ENCODE measurements around the gene WARS2. TPM values are rescaled to one million over a fixed set of nuclear protein-coding genes. Genes with fewer than 3 reads are reported as not detected.

WARS2 gene
- total RNA-seq, 1 donor from 2014 or later, result 7.9 TPM

GRCh38 chr1:119015547-119015946 lies 124.9 kb downstream of the WARS2 start:
- no peak for TF ChIP-seq CTCF (IDR thresholded peaks at IDR 0.05; ENCODE audit: partially characterized antibody, unreplicated experiment)
- no peak for DNase-seq
- Mint-ChIP-seq H3K27ac (ENCODE audit: unreplicated experiment) (no peak overlapping the region), H3K4me1 (ENCODE audit: low read depth, unreplicated experiment) (no peaks in the 10 kb centered on the region), H3K27me3 (ENCODE audit: unreplicated experiment) (peaks cover 4% of the 10 kb centered on the region), H3K9me3 (ENCODE audit: unreplicated experiment) (no peaks in the 10 kb centered on the region), H3K36me3 (ENCODE audit: unreplicated experiment) (peaks cover 11% of the 10 kb centered on the region), H3K4me3 (ENCODE audit: unreplicated experiment) (no peak overlapping the region)

- no peak for DNase-seq
- Mint-ChIP-seq H3K4me1 (ENCODE audit: low read depth, unreplicated experiment) (no peaks in the 10 kb centered on the region), H3K9me3 (ENCODE audit: unreplicated experiment) (peaks cover 4% of the 10 kb centered on the region), H3K27ac (ENCODE audit: unreplicated experiment) (no peak overlapping the region), H3K36me3 (ENCODE audit: unreplicated experiment) (no peaks in the 10 kb centered on the region), H3K4me3 (ENCODE audit: unreplicated experiment) (no peak overlapping the region), H3K27me3 (ENCODE audit: unreplicated experiment) (peaks cover 12% of the 10 kb centered on the region)
- no peak for TF ChIP-seq CTCF (IDR thresholded peaks at IDR 0.05; ENCODE audit: partially characterized antibody, unreplicated experiment)
Measured at GRCh38 chr1:119012383-119012782, 128.1 kb downstream of the WARS2 start.

DNA sequence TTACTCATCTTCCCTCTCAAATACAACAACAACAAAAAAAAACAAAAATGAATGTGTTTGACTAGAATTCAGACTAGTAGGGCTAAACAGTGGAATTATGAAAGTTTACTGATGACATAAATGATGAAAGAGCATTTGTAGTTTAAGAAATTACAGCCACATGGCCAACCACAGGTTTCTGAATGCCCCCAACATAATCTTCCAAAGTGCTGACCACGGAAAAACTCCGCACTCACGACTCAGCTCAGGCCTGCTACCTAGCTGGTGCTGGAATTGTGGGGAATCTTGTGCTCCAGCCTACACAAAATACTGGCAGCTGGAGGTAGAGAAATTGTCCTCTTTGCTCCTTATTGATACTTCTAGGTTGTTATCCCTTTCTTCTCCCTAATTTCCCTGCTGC lies 128.7 kb downstream of the WARS2 start:
- no peaks in the 10 kb centered on the region for H3K4me1 Mint-ChIP-seq (ENCODE audit: low read depth, unreplicated experiment)
- no peaks in the 10 kb centered on the region for H3K36me3 Mint-ChIP-seq (ENCODE audit: unreplicated experiment)
- no peak overlapping the region for H3K27ac Mint-ChIP-seq (ENCODE audit: unreplicated experiment)
- H3K4me3 Mint-ChIP-seq (ENCODE audit: unreplicated experiment), result no peak overlapping the region
- peaks cover 12% of the 10 kb centered on the region for H3K27me3 Mint-ChIP-seq (ENCODE audit: unreplicated experiment)
- no peak for TF ChIP-seq CTCF (IDR thresholded peaks at IDR 0.05; ENCODE audit: partially characterized antibody, unreplicated experiment)
- DNase-seq, result no peak
- H3K9me3 Mint-ChIP-seq (ENCODE audit: unreplicated experiment), result peaks cover 4% of the 10 kb centered on the region

GRCh38 chr1:119011116-119011515 lies 129.3 kb downstream of the WARS2 start:
- peaks cover 8% of the 10 kb centered on the region for H3K9me3 Mint-ChIP-seq (ENCODE audit: unreplicated experiment)
- no peak overlapping the region for H3K4me3 Mint-ChIP-seq (ENCODE audit: unreplicated experiment)
- no peaks in the 10 kb centered on the region for H3K4me1 Mint-ChIP-seq (ENCODE audit: low read depth, unreplicated experiment)
- no peak for DNase-seq
- H3K27me3 Mint-ChIP-seq (ENCODE audit: unreplicated experiment), result peaks cover 14% of the 10 kb centered on the region
- TF ChIP-seq CTCF (IDR thresholded peaks at IDR 0.05; ENCODE audit: partially characterized antibody, unreplicated experiment), result no peak
- H3K27ac Mint-ChIP-seq (ENCODE audit: unreplicated experiment), result no peak overlapping the region
- no peaks in the 10 kb centered on the region for H3K36me3 Mint-ChIP-seq (ENCODE audit: unreplicated experiment)

GRCh38 chr1:119010201-119010600 lies 130.3 kb downstream of the WARS2 start:
- H3K9me3 Mint-ChIP-seq (ENCODE audit: unreplicated experiment), result peaks cover 8% of the 10 kb centered on the region
- no peaks in the 10 kb centered on the region for H3K4me1 Mint-ChIP-seq (ENCODE audit: low read depth, unreplicated experiment)
- H3K4me3 Mint-ChIP-seq (ENCODE audit: unreplicated experiment), result no peak overlapping the region
- H3K27me3 Mint-ChIP-seq (ENCODE audit: unreplicated experiment), result peaks cover 14% of the 10 kb centered on the region
- DNase-seq, result no peak
- H3K27ac Mint-ChIP-seq (ENCODE audit: unreplicated experiment), result no peak overlapping the region
- no peak for TF ChIP-seq CTCF (IDR thresholded peaks at IDR 0.05; ENCODE audit: partially characterized antibody, unreplicated experiment)
- H3K36me3 Mint-ChIP-seq (ENCODE audit: unreplicated experiment), result no peaks in the 10 kb centered on the region
